ENCODE measurements around the gene ATP11A.

Gene ATP11A

DNA sequence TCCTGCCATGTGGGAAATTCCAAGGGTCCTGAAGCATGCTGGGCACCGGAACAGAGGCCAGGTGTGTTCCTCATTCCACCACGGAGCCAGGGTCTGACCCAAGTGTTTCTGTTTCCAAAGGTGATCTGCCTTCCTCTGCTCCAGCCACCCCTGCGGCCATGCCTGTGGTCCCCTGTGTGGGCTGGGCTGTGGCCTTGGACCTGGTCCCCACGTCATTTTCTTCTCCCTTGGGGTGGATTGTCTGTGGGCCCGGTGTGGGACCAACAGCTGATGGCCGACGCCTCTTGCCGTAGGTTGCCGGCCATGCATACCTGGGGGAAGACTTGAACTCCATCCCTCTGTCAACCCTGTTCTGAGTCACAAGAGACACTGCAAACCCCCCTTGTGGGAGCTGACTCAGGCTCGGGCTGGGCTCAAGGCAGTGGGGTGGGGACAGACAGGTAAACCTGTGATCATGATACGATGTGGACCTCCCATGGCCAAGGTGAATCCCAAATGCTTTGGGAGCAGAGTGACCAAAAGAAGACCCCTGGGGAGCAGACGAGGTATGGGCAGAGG, 35.0 kb downstream of the ATP11A start:
- no peaks in the 10 kb centered on the region for H3K36me3 ChIP-seq (ENCODE audit: control insufficient read depth, insufficient read depth, low read length)
- 92 to 93% methylated on average over 12 of the region's 12 CpGs for WGBS, 2 experiments
- H3K9me3 ChIP-seq (ENCODE audit: control insufficient read depth, low read length) = no peaks in the 10 kb centered on the region
- no peak overlapping the region for H3K27ac ChIP-seq (ENCODE audit: insufficient read depth, low read depth, low read length, poor library complexity, severe bottlenecking)
- no peak overlapping the region for H3K4me3 ChIP-seq (ENCODE audit: insufficient read depth, low read depth, low read length)
- H3K4me1 ChIP-seq (ENCODE audit: control insufficient read depth, insufficient read depth, low read length) = peaks cover 11% of the 10 kb centered on the region
- H3K27me3 ChIP-seq (ENCODE audit: control insufficient read depth, insufficient read depth, low read length, poor library complexity, severe bottlenecking) = no peaks in the 10 kb centered on the region

- WGBS, 2 experiments = 84 to 86% methylated on average over 18 of the region's 18 CpGs
- Histone ChIP-seq H3K9me3 (ENCODE audit: control insufficient read depth, low read length) (no peaks in the 10 kb centered on the region), H3K4me1 (ENCODE audit: control insufficient read depth, insufficient read depth, low read length) (peaks cover 11% of the 10 kb centered on the region), H3K4me3 (ENCODE audit: insufficient read depth, low read depth, low read length) (no peak overlapping the region), H3K27me3 (ENCODE audit: control insufficient read depth, insufficient read depth, low read length, poor library complexity, severe bottlenecking) (no peaks in the 10 kb centered on the region), H3K36me3 (ENCODE audit: control insufficient read depth, insufficient read depth, low read length) (no peaks in the 10 kb centered on the region), H3K27ac (ENCODE audit: insufficient read depth, low read depth, low read length, poor library complexity, severe bottlenecking) (no peak overlapping the region)
These were observed 35.6 kb downstream of the ATP11A start for GRCh38 chr13:112725346-112726015.

GRCh38 chr13:112726016-112726767, 36.4 kb downstream of the ATP11A start:
- Histone ChIP-seq H3K4me3 (ENCODE audit: insufficient read depth, low read depth, low read length) (no peak overlapping the region), H3K36me3 (ENCODE audit: control insufficient read depth, insufficient read depth, low read length) (no peaks in the 10 kb centered on the region), H3K9me3 (ENCODE audit: control insufficient read depth, low read length) (no peaks in the 10 kb centered on the region), H3K4me1 (ENCODE audit: control insufficient read depth, insufficient read depth, low read length) (peaks cover 11% of the 10 kb centered on the region), H3K27me3 (ENCODE audit: control insufficient read depth, insufficient read depth, low read length, poor library complexity, severe bottlenecking) (no peaks in the 10 kb centered on the region), H3K27ac (ENCODE audit: insufficient read depth, low read depth, low read length, poor library complexity, severe bottlenecking) (no peak overlapping the region)
- 64% methylated on average over 17 of the region's 17 CpGs for WGBS, 2 experiments

- Histone ChIP-seq H3K27ac (ENCODE audit: insufficient read depth, low read depth, low read length, poor library complexity, severe bottlenecking) (no peak overlapping the region), H3K4me3 (ENCODE audit: insufficient read depth, low read depth, low read length) (no peak overlapping the region), H3K27me3 (ENCODE audit: control insufficient read depth, insufficient read depth, low read length, poor library complexity, severe bottlenecking) (no peaks in the 10 kb centered on the region), H3K9me3 (ENCODE audit: control insufficient read depth, low read length) (no peaks in the 10 kb centered on the region), H3K36me3 (ENCODE audit: control insufficient read depth, insufficient read depth, low read length) (no peaks in the 10 kb centered on the region), H3K4me1 (ENCODE audit: control insufficient read depth, insufficient read depth, low read length) (peaks cover 11% of the 10 kb centered on the region)
- WGBS, 2 experiments = 86 to 88% methylated on average over 17 of the region's 17 CpGs
These were observed 37.7 kb downstream of the ATP11A start for GRCh38 chr13:112727581-112727980.

DNA sequence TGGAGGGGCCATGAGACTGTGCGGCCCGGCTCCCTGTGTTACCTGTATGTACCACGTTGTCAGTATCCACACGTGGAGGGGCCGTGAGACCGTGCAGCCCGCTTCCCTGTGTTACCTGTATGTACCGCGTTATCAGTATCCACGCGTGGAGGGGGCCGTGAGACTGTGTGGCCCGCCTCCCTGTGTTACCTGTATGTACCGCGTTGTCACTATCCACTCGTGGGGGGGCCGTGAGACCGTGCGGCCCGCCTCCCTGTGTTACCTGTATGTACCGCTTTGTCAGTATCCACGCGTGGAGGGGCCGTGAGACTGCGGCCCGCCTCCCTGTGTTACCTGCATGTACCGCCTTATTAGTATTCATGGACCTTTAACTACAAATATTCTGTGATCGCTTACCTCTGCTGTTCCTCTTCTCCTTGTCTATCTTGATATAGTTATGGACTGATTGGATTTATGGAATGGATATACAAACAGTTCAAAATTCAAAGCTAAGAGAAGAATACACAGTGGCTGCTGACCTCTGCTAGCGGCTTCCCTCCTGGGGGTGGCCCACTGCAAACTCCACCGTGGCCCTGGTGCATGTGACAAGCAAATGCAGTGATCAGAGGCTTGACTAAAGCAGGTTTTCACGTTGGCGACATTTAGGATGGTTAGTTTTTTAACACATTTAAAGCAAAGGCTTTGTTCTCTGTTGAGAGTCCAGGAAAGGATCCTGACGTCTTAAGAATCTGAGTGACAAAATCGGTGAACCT, 38.7 kb downstream of the ATP11A start:
- H3K4me1 ChIP-seq (ENCODE audit: control insufficient read depth, insufficient read depth, low read length) = peaks cover 17% of the 10 kb centered on the region
- H3K9me3 ChIP-seq (ENCODE audit: control insufficient read depth, low read length) = no peaks in the 10 kb centered on the region
- H3K27me3 ChIP-seq (ENCODE audit: control insufficient read depth, insufficient read depth, low read length, poor library complexity, severe bottlenecking) = no peaks in the 10 kb centered on the region
- no peak overlapping the region for H3K4me3 ChIP-seq (ENCODE audit: insufficient read depth, low read depth, low read length)
- no peaks in the 10 kb centered on the region for H3K36me3 ChIP-seq (ENCODE audit: control insufficient read depth, insufficient read depth, low read length)
- no peak overlapping the region for H3K27ac ChIP-seq (ENCODE audit: insufficient read depth, low read depth, low read length, poor library complexity, severe bottlenecking)
- WGBS, 2 experiments = 96 to 97% methylated on average over 34 of the region's 34 CpGs

GRCh38 chr13:112729408-112729807, 39.6 kb downstream of the ATP11A start:
- Histone ChIP-seq H3K4me3 (ENCODE audit: insufficient read depth, low read depth, low read length) (no peak overlapping the region), H3K4me1 (ENCODE audit: control insufficient read depth, insufficient read depth, low read length) (peaks cover 25% of the 10 kb centered on the region), H3K27ac (ENCODE audit: insufficient read depth, low read depth, low read length, poor library complexity, severe bottlenecking) (no peak overlapping the region), H3K27me3 (ENCODE audit: control insufficient read depth, insufficient read depth, low read length, poor library complexity, severe bottlenecking) (no peaks in the 10 kb centered on the region), H3K9me3 (ENCODE audit: control insufficient read depth, low read length) (no peaks in the 10 kb centered on the region), H3K36me3 (ENCODE audit: control insufficient read depth, insufficient read depth, low read length) (no peaks in the 10 kb centered on the region)
- WGBS, 2 experiments = 94% methylated on average over 22 of the region's 22 CpGs

- no peak overlapping the region for H3K4me3 ChIP-seq (ENCODE audit: insufficient read depth, low read depth, low read length)
- no peaks in the 10 kb centered on the region for H3K9me3 ChIP-seq (ENCODE audit: control insufficient read depth, low read length)
- no peaks in the 10 kb centered on the region for H3K27me3 ChIP-seq (ENCODE audit: control insufficient read depth, insufficient read depth, low read length, poor library complexity, severe bottlenecking)
- no peak overlapping the region for H3K27ac ChIP-seq (ENCODE audit: insufficient read depth, low read depth, low read length, poor library complexity, severe bottlenecking)
- no peaks in the 10 kb centered on the region for H3K36me3 ChIP-seq (ENCODE audit: control insufficient read depth, insufficient read depth, low read length)
- H3K4me1 ChIP-seq (ENCODE audit: control insufficient read depth, insufficient read depth, low read length) = peaks cover 31% of the 10 kb centered on the region
- 93% methylated on average over 21 of the region's 21 CpGs for WGBS, 2 experiments
These were observed 40.4 kb downstream of the ATP11A start for GRCh38 chr13:112730157-112730671.

GRCh38 chr13:112731667-112732616, 42.1 kb downstream of the ATP11A start:
- H3K27ac ChIP-seq (ENCODE audit: insufficient read depth, low read depth, low read length, poor library complexity, severe bottlenecking) = no peak overlapping the region
- no peak overlapping the region for H3K4me3 ChIP-seq (ENCODE audit: insufficient read depth, low read depth, low read length)
- H3K4me1 ChIP-seq (ENCODE audit: control insufficient read depth, insufficient read depth, low read length) = peaks cover 26% of the 10 kb centered on the region
- no peaks in the 10 kb centered on the region for H3K36me3 ChIP-seq (ENCODE audit: control insufficient read depth, insufficient read depth, low read length)
- H3K27me3 ChIP-seq (ENCODE audit: control insufficient read depth, insufficient read depth, low read length, poor library complexity, severe bottlenecking) = no peaks in the 10 kb centered on the region
- 91 to 92% methylated on average over 19 to 20 of the region's 20 CpGs for WGBS, 2 experiments
- H3K9me3 ChIP-seq (ENCODE audit: control insufficient read depth, low read length) = no peaks in the 10 kb centered on the region

GRCh38 chr13:112732679-112733078, 42.8 kb downstream of the ATP11A start:
- Histone ChIP-seq H3K4me3 (ENCODE audit: insufficient read depth, low read depth, low read length) (no peak overlapping the region), H3K9me3 (ENCODE audit: control insufficient read depth, low read length) (no peaks in the 10 kb centered on the region), H3K4me1 (ENCODE audit: control insufficient read depth, insufficient read depth, low read length) (peaks cover 26% of the 10 kb centered on the region), H3K27ac (ENCODE audit: insufficient read depth, low read depth, low read length, poor library complexity, severe bottlenecking) (no peak overlapping the region), H3K27me3 (ENCODE audit: control insufficient read depth, insufficient read depth, low read length, poor library complexity, severe bottlenecking) (no peaks in the 10 kb centered on the region), H3K36me3 (ENCODE audit: control insufficient read depth, insufficient read depth, low read length) (no peaks in the 10 kb centered on the region)
- 91 to 92% methylated on average over 10 of the region's 10 CpGs for WGBS, 2 experiments
